ENCODE measurements around the gene SPRY2.
"Not testable (repeated sequence)": the region's sequence is repeated elsewhere in the genome, so short reads cannot be mapped to it uniquely, and the experiment has no call there.

Gene SPRY2

DNA sequence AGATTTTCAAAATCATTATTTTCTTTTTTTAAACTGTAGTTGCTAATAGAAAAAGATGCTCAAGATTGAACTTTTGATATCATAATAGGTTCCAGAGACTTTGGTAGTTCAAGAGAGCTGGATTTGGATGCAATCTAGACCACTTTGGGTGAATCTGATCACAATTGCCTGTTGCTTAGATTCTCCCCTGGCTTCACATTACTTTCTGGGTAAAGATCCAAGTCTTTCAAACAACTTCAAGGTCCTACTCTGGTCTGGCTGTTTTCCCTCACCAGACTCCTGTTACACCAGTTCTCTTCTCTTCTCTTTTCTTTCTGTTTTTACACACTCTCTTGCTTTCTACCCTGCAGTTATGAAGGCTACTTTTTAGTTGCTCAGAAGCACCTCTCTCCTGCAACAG is 7.4 kb upstream of the SPRY2 start:
- no peak for DNase-seq

DNA sequence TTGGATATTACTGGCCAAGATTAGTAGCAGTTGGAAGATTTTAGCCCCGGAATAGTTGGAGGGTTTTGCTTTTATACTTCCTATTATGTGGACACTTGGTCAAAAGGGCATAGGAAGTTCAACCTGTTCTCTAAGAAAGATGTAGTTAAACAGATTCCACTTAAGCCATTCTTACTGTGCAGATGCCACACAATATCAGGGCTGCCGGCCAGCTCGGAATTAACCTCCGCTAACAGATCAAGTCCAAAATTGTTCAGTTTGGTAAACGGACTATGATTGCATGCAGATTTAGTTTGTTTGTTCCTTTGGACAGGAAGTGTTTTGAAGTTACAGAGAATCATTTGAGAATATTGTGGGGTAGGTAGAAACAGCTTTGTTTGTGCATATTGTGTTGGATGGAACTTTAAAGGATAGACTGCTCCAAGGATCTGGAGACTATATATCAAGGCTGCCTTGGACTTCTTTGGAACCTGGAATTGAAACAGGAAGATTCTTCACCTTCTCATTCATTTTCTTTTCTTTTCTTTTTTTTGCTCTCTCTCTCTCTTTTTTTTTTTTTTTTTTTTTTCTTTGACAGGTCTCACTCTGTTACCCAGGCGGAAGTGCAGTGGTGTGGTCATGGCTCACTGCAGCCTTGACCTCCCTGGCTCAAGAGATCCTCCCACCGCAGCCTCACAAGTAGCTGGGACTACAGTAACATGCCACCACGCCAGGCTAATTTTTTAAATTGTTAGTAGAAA is 5.0 kb upstream of the SPRY2 start:
- no peak for DNase-seq

DNA sequence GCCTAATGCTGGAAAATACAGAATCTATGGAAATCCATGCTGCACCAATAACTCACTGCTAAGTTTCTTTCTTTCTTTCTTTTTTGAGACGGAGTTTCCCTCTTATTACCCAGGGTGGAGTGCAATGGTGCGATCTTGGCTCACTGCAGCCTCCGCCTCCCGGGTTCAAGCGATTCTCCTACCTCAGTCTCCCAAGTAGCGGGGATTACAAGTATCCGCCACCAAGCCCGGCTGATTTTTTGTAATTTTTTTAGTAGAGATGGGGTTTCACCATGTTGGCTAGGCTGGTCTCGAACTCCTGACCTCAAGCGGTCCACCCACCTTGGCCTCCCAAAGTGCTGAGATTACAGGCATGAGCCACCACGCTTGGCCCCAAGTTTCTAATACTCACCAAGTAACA is 3.1 kb upstream of the SPRY2 start:
- not testable (repeated sequence) for DNase-seq

DNA sequence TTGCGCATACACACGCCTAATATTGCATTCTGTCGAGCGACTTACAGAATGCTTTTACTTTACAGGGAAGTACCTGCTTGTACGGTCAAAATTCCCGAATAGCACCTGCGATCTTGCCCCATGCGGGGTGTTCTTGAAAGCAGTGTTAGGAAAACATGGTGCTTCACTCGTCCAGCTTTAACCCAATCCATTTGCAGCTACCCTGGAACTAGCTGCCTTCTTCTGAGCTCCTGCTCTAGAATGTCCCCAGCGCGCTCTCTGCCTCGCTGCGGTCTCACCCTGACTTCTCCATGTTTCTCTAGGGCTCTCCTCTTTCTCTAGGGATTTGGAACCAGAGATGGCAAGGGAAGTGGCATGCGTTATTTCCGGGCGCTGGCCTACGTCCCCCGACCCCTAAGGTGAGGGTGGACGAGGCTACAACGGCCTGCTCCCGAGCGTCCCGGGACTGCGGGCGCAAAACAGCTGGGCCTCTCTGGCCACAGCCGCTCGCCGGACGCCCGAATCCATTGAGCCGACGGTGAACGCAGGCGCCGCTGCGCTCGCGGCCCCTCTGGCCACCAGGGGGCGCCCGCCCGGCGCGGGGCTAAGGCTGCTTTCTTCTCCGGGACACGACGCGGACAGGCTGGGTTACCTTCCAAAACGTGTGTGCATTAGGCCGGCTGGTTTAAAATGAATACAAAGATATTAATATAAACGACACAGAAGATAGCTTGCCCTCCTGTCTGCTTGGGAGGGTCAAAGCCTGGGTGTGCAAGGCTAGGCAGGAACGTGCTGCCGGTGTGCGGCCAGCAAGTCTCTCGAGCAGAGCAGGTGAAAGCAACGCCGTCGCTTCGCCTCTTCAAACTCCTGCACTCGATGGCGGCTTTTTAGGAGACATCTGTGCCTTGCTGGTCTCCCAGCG is 1.8 kb upstream of the SPRY2 start:
- peak; percentile 95 for DNase-seq

DNA sequence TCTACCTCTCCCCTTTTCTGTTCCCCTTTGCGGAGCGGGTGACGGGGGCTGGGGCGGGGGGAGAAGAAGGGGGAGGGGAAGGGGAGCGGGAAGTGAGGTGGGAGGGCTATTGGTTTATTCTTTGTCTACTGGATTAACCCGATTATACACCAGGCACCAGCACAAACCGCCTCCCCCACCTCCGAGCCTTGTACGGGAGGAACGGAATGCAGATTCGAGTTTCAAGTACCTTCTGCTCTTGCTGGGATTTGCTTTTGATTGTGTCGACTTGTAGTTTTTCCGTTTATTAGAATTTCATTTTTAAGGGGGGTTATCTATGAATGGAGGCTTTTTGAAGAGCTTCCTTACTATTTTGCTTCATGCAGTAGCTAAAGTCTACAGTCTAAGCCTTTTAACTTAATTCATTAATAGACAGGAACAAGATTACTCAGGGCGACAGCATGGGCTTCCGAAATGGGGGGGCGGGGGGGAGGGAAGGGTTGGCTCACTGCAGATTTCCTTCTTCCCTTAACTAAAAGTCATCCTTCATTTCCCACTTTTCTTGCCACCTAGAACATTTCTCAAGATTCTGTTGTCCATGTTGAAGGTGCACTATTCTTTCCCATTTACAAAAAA is 937 bp upstream of the SPRY2 start:
- no peak for DNase-seq

DNA sequence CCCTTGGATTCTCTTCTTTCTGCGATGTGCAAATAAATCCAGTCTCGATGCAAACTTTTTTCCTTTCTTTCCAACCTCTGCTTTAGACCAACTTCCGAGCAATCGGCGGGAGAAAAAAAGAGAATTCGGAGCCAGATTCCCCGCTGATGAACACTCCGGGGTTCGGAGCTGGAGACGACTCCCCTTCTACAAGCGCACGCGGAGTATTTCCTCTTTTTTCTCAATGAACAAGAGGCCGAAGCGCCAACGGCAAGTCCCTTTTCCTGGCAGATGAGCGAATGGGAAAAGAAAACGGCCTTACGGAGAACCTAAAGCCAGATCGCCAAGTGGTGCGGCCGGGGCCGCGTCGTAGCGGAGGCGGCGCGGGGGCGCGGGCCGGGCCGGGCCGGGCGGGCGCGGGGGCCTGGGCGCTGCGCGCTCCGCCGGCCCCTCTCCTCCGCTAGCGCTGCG is 250 bp downstream of the SPRY2 start:
- peak; percentile 88 for DNase-seq

DNA sequence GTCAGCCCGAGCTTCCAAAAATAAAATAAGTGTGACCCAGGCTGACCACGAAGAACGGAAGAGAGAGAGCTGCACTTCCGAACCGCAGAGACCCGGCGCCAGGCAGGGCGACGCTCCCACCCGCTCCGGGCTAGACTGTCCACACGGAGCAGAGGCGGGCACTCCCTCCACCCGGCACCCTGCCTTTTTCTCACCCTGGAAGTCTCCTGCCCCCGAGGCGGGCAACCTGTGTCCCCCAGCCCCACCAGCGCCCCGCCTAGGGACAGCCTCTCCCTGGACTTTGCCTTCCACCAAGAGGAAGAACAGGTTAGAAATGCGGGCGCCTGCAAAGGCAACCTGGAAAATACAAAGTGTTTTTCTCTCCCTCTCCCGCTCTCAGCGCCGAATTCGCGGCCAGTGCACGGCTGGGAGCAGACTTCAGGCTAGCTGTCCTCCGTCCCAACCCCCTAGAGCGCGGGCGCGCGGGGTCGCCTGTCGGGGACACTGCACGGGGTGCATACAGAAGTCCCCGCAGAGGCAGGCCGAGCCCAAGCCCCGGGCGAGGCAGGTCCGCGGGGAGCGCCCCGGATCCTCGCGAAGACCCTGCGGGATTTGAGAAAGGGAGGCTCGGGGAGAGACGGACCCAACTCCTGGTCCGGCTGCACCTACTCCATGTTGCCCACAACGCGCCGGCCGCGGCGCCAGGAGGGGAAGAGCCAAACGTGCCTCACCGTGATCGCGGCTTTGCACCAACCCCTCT is 845 bp downstream of the SPRY2 start:
- peak; percentile 74 for DNase-seq

DNA sequence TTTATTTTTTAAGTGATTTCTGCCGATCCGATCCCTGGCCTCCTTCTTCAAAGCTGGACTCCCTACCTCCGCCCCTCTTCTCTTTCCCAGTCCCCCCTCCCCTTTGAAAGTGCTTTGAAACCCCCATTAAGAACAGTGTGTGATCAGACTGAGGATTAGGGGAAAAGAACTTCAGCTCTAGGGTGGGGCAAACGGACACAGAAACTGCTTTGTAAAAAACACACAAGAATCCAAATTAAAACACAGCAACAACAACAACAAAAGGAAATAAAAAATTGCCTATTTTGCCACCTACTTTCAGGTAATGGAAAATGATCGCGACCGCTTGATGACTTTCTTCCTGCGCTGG is 1.4 kb downstream of the SPRY2 start:
- DNase-seq = peak; percentile 84

DNA sequence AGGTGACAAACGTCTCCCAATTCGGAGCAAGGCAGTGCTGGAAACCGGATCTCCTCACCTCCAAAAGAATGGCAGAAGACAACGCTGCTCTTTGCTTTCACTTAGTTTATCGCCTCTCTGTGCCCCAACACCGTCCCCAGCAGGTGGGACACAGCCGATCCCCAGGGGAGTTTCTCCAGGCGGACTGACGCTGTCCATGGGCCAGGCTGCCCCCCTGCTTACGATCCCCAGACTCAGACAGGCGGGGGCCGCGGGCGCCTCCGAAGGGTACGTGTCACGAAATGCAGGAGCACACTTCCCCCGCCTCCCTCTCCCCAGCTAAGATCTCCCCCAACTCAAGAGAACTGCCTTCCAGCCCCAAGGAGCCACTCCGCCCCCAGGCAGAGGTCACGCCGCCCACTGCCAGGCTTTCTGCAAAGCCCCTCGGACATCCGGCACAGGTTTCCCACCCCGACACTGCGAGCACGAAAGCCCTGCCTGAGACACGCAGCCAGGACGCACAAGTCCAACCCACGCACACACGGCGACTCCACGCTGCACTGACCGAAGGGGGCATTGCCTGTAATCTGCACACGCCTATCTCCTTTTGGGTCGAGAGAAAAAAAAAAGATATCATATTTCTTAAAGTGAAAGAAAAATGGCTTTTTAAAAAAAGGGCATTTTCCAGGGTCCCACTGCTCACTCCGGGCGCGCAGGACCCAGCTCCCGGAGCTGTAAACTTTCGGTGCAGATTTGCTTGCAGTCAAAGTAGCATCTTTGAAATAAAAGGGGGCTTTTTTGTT is 2.0 kb downstream of the SPRY2 start:
- DNase-seq = peak; percentile 92

DNA sequence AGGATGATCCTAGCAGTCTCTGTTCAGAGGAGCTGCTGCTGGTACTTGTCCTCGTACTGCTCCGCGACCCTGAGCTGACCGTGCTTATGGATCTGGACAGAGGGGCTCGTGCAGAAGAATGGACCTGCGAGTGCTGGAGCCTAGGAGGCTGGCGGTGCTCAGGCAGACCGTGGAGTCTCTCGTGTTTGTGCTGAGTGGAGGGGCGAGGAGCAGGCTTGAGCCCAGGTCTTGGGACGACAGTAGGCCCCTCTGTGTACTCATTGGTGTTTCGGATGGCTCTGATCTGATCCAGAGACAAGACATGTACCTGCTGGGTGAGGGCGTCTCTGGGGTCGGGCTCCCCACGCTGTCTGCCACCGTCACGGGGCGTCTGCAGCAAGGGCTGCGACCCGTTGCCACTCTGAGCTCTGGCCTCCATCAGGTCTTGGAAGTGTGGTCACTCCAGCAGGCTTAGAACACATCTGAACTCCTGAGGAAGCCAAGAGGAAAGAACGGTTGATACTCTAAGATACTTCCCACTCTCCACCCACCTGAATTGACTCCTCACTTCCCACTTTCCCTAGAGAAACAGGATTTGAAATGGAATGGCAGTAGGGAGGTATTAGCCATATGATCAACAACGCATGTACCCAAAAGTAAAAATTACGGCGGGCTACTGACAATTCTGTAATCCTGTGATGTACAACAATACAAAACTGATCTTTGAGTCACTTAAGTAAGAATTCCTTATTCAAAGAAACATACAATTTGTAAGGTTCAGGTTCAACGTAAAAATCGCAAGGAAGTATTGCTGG is 3.4 kb downstream of the SPRY2 start:
- peak; percentile 31 for DNase-seq

DNA sequence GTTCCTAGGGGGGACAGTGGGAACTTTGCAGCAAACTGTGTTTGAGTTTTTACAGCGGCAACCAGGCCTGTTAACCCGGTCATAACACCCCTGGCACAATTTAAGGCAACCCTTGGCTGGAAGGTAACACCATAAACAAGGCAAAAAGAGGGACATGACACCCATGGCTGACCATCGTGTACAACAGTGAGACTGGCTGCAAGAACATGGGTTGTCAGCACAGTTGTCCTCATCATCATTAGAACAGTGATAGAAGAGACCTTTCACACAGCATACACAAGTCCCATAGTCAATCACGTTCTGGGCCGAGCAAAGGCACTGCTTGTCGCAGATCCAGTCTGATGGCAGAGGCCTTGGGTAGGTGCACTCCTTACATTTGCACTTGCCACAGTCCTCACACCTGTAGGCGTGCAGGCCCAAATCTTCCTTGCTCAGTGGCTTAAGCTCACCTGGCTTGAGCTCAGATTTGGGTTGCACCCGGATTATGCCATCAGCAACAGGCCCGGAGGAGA is 4.1 kb downstream of the SPRY2 start:
- peak; percentile 36 for DNase-seq

DNA sequence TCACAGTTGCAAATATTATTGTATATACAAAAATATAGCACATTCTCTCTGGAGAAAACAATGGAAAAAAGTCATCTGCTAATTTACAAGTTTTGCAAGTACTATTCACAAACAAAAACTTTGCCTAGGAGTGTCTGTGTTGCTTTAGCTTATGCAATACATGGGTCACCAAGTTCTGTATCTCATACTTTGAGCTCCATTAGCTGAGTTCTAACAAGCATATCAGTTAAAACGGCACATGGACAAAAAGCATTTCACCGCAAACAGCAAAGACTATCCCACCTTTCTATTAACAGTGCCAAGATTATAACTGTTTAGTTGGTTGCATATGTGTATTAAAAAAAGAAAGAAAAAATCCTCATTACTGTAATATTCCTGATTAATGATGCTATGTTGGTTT is 4.6 kb downstream of the SPRY2 start:
- peak; percentile 22 for DNase-seq

DNA sequence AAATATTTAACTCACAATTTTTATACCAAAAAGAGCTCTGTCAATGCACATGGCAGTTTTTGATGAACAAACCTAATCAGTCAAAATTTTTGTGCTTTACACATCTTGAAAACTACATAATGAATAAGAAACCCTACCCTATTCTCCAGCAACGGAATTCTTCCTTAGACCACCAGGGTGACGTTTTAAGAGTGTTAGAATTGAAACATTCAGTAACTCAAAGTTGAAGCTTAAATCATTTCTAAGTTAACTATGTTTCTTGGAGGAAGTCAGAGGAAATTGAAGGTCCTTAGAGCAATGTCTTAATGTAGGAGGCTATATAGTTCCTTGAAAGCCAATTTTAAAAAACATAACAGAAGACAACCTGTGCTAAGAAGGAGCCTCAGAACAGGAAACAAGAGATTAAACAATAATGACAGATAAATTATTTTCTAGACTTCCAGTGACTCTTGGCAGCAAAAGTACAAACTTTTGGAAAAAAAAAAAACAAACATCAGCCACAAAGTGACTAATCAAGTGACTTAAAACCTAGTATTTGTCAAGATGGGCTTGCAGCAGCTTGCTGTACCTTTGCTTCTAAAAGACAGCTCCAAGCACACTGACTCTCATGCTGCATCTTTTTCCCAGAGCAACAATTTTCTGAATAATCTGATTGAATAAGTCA is 6.2 kb downstream of the SPRY2 start:
- DNase-seq = peak; percentile 26

DNA sequence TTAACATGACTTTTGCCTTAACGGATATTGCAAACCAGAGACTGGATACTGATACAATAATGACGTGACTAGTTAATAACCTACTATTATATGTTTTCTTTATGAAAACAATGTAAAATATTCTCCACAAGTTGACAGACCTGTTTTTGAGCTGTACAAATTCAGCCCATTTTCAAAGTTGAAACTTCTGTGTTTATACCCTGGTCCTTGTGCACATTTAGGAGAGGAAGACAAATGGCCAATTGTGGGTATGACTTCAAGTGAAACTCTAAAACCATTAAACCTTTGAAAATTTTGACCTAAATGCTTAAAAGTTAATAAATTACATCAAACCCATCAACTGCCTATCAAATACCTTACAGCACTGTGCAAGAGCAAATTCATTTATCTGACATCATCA is 8.9 kb downstream of the SPRY2 start:
- DNase-seq = no peak

DNA sequence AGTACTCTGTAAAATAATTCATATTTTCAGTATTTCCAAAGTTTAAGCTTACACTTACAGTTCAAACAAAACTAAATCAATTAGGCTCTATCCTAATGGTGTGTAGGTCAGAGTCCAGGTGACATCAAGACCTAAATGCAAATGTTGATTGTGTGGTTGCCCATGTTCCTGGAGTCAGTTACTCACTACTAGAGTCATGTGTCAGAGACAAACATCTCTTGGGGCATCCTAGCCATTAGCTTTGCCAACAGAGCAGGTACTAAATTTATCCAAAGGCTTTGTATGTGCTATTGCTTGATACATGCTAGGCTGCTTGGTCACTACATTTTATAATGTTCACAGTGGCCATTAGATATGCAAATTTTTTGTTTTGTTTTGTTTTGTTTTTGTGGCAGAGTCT is 11.7 kb downstream of the SPRY2 start:
- DNase-seq = no peak

DNA sequence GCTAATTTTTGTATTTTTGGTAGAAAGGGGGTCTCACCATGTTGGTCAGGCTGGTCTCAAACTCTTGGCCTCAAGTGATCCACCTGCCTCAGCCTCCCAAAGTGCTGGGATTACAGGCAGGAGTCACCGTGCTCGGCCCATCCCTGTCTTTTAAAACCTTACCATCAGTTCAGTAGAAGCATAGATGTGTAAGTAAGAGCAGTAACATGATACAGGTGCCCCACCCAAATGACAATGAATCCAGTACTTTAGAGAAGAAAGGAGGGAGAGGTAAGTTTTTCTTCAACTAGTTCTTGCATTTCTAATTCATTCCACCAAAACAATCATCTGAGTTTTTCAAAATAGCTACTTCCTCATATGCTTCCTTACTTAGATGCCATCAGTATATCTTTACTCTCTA is 21.9 kb downstream of the SPRY2 start:
- DNase-seq = no peak

DNA sequence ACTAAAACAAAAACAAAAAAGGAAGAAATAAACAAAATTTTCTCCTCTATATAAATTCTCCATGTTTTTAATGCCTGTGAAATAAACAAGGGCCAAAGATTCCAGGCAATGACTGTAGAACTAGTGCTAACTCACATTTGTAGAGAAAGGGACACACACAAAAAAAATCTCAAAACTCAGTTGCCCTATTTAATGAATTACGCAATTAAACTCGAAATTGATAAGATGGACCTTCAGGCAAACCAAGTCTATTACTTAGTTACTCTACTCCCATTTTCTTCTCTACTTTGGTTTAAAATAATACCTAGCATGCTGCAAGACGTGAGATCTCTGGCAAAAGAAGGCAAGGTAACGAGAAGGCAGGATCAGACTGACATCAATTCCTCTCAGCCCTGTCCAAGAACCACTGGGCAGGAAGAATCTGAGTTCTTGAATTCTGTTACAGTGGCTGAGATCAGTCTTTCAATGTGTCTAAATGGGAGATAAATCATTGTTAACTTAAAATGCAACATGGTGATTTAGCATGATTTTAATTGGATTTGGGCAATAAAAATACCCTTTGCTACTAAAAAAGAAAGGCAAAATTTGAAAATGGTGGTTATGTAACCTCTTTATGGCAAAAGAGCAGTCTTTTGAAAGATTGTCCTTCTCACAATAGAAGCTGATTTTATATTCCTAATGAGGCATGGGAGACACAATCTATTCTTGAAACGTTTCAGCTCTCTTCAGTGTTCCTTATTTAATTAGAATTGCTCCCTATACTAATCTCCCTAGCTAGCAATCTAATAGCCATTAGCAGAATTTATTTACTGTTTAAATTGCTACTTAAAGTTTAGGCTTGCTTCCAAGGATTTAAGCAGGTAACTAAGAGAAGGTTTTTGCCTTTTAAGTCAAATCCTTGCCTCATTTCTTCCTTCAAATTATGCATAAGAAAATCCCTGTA is 25.9 kb downstream of the SPRY2 start:
- DNase-seq = peak; percentile 19

DNA sequence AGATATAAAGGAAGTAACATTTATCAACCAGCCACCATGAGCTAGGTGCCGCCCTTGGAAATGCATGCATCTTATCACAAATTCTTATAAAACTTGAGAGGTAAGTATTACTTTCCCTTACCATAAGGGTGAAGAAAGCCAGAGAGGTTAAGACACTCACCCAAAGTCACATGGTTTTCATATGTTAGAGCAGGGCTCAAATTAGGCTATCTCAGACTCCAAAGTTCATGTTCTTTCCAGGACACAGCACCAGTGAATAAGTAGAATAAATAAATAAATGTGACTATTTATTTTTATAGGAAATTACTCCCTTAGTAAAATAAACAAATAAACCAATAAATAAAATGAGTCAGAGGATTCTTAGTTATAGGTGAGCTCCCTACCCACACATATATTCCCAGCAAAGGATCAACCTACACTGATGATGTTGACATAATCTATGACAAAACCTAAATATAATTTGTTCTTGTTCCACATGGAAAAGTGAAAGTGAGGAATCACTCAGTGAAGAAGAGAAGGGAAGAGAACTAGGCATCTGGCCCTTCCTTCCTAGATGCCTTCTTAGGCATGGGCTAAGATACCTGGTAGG is 27.2 kb downstream of the SPRY2 start:
- no peak for DNase-seq

DNA sequence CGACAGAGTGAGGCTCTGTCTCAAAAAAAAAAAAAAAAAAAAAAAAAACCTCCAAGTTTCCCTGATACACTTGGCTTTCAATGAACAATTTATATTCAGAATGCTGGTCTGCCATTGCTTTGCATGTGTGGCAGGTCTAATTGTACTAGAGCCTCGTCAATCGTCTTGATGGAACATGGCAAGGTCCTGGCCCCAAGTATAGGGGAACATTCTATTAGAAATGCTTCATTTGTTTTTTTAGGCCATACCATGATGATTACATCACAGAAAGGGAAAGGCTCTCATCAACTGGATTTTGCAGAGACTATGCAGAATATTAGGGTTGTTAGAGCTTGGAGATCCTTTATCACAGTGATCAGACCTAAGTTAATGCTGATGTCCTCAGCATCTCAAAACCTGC is 28.0 kb downstream of the SPRY2 start:
- DNase-seq = peak; percentile 64
